ENCODE measurements around the gene P2RY8. TPM values are rescaled to one million over a fixed set of nuclear protein-coding genes. Genes with fewer than 3 reads are reported as not detected.

P2RY8 gene
- total and polyA plus RNA-seq, 4 donors: 0.51 to 8.3 (median 4.4) TPM

DNA sequence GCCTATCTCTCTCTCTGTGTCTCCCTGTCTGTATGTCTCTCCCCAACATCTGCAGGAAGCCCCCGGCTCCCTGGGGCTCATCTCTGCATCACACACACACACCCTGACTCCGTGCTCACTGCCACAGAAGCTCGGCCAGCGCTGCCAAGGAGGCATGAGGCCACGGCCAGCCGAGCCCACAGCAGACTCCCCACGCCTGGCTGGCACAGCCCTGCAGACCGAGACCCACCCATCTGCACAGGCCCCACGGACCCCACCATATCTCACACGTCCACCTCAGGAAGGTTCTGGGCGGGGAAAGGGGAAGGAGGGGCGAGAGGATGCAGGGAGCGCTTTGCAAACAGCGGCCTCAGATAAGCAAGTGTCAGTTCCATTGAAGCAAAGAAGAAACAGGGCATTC is 116.6 kb downstream of the P2RY8 start:
- WGBS, 2 donors: 72 to 78% methylated on average over 14 of the region's 14 CpGs
- Histone ChIP-seq H3K27me3 (ENCODE audit: control insufficient read depth in 3 of 3, insufficient read depth in 3 of 3, low read length in 2 of 3) (no peaks in the 10 kb centered on the region), H3K9ac (ENCODE audit: insufficient read depth in 1 of 2, low read length in 2 of 2) (no peak overlapping the region), H3K27ac (ENCODE audit: low read depth in 1 of 2, low read length in 1 of 2) (no peak overlapping the region), H3K4me3 (no peak overlapping the region), H3K9me3 (ENCODE audit: control insufficient read depth in 4 of 4, insufficient read depth in 3 of 4, low read length in 3 of 4) (peaks cover 0 to 17% (median 12%) of the 10 kb centered on the region in 4 donors), H3K4me1 (ENCODE audit: control insufficient read depth in 5 of 5, insufficient read depth in 5 of 5, low read length in 5 of 5) (no peaks in the 10 kb centered on the region), H3K36me3 (ENCODE audit: control insufficient read depth in 4 of 4, insufficient read depth in 4 of 4, low read length in 4 of 4) (peaks cover 8 to 65% (median 47%) of the 10 kb centered on the region in 4 donors)
- DNase-seq: no peak
- TF ChIP-seq, protein P1, sequence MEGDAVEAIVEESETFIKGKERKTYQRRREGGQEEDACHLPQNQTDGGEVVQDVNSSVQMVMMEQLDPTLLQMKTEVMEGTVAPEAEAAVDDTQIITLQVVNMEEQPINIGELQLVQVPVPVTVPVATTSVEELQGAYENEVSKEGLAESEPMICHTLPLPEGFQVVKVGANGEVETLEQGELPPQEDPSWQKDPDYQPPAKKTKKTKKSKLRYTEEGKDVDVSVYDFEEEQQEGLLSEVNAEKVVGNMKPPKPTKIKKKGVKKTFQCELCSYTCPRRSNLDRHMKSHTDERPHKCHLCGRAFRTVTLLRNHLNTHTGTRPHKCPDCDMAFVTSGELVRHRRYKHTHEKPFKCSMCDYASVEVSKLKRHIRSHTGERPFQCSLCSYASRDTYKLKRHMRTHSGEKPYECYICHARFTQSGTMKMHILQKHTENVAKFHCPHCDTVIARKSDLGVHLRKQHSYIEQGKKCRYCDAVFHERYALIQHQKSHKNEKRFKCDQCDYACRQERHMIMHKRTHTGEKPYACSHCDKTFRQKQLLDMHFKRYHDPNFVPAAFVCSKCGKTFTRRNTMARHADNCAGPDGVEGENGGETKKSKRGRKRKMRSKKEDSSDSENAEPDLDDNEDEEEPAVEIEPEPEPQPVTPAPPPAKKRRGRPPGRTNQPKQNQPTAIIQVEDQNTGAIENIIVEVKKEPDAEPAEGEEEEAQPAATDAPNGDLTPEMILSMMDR (IDR thresholded peaks at IDR 0.05; ENCODE audit: control extremely low read depth, extremely low read depth): no peak
- no peak for ATAC-seq (ENCODE audit: insufficient read depth, low FRiP score)

GRCh38 chrX:1419545-1420355 is 117.2 kb downstream of the P2RY8 start:
- peaks cover 0 to 17% (median 12%) of the 10 kb centered on the region in 4 donors for H3K9me3 ChIP-seq (ENCODE audit: control insufficient read depth in 4 of 4, insufficient read depth in 3 of 4, low read length in 3 of 4)
- TF ChIP-seq, protein P1 (IDR thresholded peaks at IDR 0.05; ENCODE audit: control extremely low read depth, extremely low read depth): no peak
- H3K9ac ChIP-seq (ENCODE audit: insufficient read depth in 1 of 2, low read length in 2 of 2): no peak overlapping the region
- H3K36me3 ChIP-seq (ENCODE audit: control insufficient read depth in 4 of 4, insufficient read depth in 4 of 4, low read length in 4 of 4): peaks cover 6 to 61% (median 42%) of the 10 kb centered on the region in 4 donors
- DNase-seq (no peak), ATAC-seq (ENCODE audit: insufficient read depth, low FRiP score) (no peak)
- no peaks in the 10 kb centered on the region for H3K27me3 ChIP-seq (ENCODE audit: control insufficient read depth in 3 of 3, insufficient read depth in 3 of 3, low read length in 2 of 3)
- WGBS, 2 donors: 90 to 95% methylated on average over 19 of the region's 19 CpGs
- no peak overlapping the region for H3K27ac ChIP-seq (ENCODE audit: low read depth in 1 of 2, low read length in 1 of 2)
- H3K4me3 ChIP-seq: no peak overlapping the region
- H3K4me1 ChIP-seq (ENCODE audit: control insufficient read depth in 5 of 5, insufficient read depth in 5 of 5, low read length in 5 of 5): no peaks in the 10 kb centered on the region

- DNase-seq (no peak), ATAC-seq (ENCODE audit: insufficient read depth, low FRiP score) (no peak)
- Histone ChIP-seq H3K4me3 (no peak overlapping the region), H3K27ac (ENCODE audit: low read depth in 1 of 2, low read length in 1 of 2) (no peak overlapping the region), H3K9ac (ENCODE audit: insufficient read depth in 1 of 2, low read length in 2 of 2) (no peak overlapping the region), H3K9me3 (ENCODE audit: control insufficient read depth in 4 of 4, insufficient read depth in 3 of 4, low read length in 3 of 4) (peaks cover 0 to 17% (median 11%) of the 10 kb centered on the region in 4 donors), H3K36me3 (ENCODE audit: control insufficient read depth in 4 of 4, insufficient read depth in 4 of 4, low read length in 4 of 4) (peaks cover 6 to 59% (median 43%) of the 10 kb centered on the region in 4 donors), H3K27me3 (ENCODE audit: control insufficient read depth in 3 of 3, insufficient read depth in 3 of 3, low read length in 2 of 3) (no peaks in the 10 kb centered on the region), H3K4me1 (ENCODE audit: control insufficient read depth in 5 of 5, insufficient read depth in 5 of 5, low read length in 5 of 5) (no peaks in the 10 kb centered on the region)
- TF ChIP-seq, protein P1 (IDR thresholded peaks at IDR 0.05; ENCODE audit: control extremely low read depth, extremely low read depth): no peak
- WGBS, 2 donors: 94 to 95% methylated on average over 29 of the region's 29 CpGs
Measured at GRCh38 chrX:1418901-1419544, 118.0 kb downstream of the P2RY8 start.
